WTC11 (cell line): Measurements from ENCODE around the gene GPN3.

Experiments
- ATF2 ChIP-seq: sonication (generic); formaldehyde crosslinking; IDR thresholded peaks from 2 replicates; pipeline ENCODE4 v1.8.1; 2022; ENCODE audit warnings: low read depth, missing genetic modification reagents, borderline replicate concordance
- CREB1 ChIP-seq: sonication (generic); formaldehyde crosslinking; IDR thresholded peaks from 2 replicates; pipeline ENCODE4 v1.8.0; 2023; ENCODE audit warnings: mild to moderate bottlenecking, missing genetic modification reagents
- CREM ChIP-seq: sonication (generic); formaldehyde crosslinking; IDR thresholded peaks from 2 replicates; pipeline ENCODE4 v1.8.1; 2022; ENCODE audit warnings: mild to moderate bottlenecking, missing genetic modification reagents, moderate library complexity
- CTCF ChIP-seq: fragments of 200-600 bp; IDR thresholded peaks from 2 replicates; pipeline ENCODE4 v1.8.0; 2022; ENCODE audit warnings: antibody characterized with exemption
- ETV6 ChIP-seq: sonication (generic); formaldehyde crosslinking; IDR thresholded peaks from 2 replicates; pipeline ENCODE4 v1.8.1; 2022; ENCODE audit warnings: mild to moderate bottlenecking, missing genetic modification reagents
- FOXJ3 ChIP-seq: sonication (generic); formaldehyde crosslinking; IDR thresholded peaks from 2 replicates; pipeline ENCODE4 v1.9.0; 2021; ENCODE audit warnings: missing genetic modification reagents, mild to moderate bottlenecking, borderline replicate concordance
- JUN ChIP-seq: sonication (generic); formaldehyde crosslinking; IDR thresholded peaks from 2 replicates; pipeline ENCODE4 v1.8.0; 2023; ENCODE audit warnings: mild to moderate bottlenecking, missing genetic modification reagents
- MAX ChIP-seq: sonication (generic); formaldehyde crosslinking; IDR thresholded peaks from 2 replicates; pipeline ENCODE4 v1.8.0; 2022; ENCODE audit warnings: mild to moderate bottlenecking, missing genetic modification reagents
- PREB ChIP-seq: sonication (generic); formaldehyde crosslinking; IDR thresholded peaks from 2 replicates; pipeline ENCODE4 v1.8.1; 2022; ENCODE audit warnings: mild to moderate bottlenecking, missing genetic modification reagents, moderate library complexity, borderline replicate concordance
- ZNF121 ChIP-seq: sonication (generic); formaldehyde crosslinking; IDR thresholded peaks from 2 replicates; pipeline ENCODE4 v1.8.0; 2023; ENCODE audit warnings: missing genetic modification reagents
- ZNF317 ChIP-seq: sonication (generic); formaldehyde crosslinking; IDR thresholded peaks from 2 replicates; pipeline ENCODE4 v1.8.1; 2023; ENCODE audit warnings: low read depth, mild to moderate bottlenecking, moderate library complexity, missing genetic modification reagents, borderline replicate concordance
- TF ChIP-seq, protein P1 (sequence below): sonication (generic); formaldehyde crosslinking; conservative IDR thresholded peaks from 2 replicates; pipeline ENCODE4 v1.8.1; 2022; ENCODE audit warnings: mild to moderate bottlenecking, missing genetic modification reagents

DNA sequence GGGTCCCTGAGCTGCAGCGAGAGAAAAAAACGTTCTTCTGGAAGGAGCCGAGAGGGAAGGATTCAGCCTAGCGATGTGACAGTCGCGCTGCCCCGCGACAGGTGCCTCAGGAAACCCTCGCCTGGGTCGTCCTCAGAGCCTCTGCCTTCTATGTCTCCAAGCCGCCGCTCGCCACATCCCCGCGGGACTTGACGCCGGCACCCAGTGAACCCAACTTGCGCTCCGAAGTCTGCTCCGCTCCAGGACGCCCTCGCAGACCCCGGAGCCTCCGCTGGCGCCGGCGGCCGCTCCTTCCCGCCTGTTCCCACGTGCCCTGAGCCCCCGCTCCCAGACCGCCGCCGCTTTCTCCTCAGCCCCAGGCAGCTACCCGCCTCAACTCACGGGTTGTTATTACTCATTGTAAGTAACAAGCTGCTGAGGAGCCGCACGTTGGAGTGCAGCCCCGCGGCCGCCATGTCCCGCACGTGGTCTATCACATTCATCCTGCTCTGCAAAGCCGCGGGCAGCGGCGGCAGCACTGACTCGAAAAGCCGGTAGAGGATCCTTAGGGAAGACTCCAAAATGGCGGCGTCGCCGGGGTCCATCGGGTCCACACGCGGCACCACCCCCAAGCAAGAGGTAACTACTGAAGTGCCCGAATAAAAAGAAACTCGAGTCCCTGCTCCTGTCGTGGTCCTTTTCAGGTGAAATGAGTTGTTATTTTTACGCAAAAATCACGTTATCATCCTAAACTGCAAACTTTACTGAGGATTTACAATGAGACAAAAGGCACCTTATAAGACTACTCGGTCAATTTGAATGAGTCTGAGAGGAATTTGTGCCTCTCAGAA lies 64.7 kb downstream of the GPN3 start, which contains the start of gene ANAPC7:
- TF ChIP-seq CTCF, result no peak
- TF ChIP-seq CREB1 (CRISPR knock-in tag), result no peak
- TF ChIP-seq CREM (CRISPR knock-in tag), result no peak
- TF ChIP-seq FOXJ3, result no peak
- TF ChIP-seq ZNF121 (CRISPR knock-in tag), result no peak
- TF ChIP-seq ZNF317 (CRISPR knock-in tag), result no peak
- TF ChIP-seq ETV6 (CRISPR knock-in tag), result peak; percentile 41; the same call in 1 of the 2 replicates
- TF ChIP-seq PREB, result 0 out of 2 replicates have a peak, but pooled peaks have one; percentile 17
- TF ChIP-seq, protein P1, sequence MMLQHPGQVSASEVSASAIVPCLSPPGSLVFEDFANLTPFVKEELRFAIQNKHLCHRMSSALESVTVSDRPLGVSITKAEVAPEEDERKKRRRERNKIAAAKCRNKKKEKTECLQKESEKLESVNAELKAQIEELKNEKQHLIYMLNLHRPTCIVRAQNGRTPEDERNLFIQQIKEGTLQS (CRISPR knock-in tag), result no peak
- TF ChIP-seq ATF2, result no peak
- TF ChIP-seq JUN, result peak; percentile 72; the same call in 1 of the 2 replicates
- TF ChIP-seq MAX (CRISPR knock-in tag), result peak; percentile 96
